Body of pancreas (tissue), 4 donors: ENCODE measurements around the gene FAM228B.

Source experiments
- CTCF ChIP-seq, 7 experiments: fragments of 450-650 bp in 4 of 7; fragments of 200-600 bp in 3 of 7; sonication (generic) in 3 of 7; IDR thresholded peaks; one replicate each; pipeline ENCODE4 v1.5.1; 2016 to 2019; ENCODE audit warnings: antibody characterized with exemption in 7 of 7
- POLR2A ChIP-seq, 3 donors: fragments of 450-650 bp; IDR thresholded peaks; one replicate each; pipeline ENCODE4 v1.6.1; 2016; ENCODE audit warnings: antibody characterized with exemption in 3 of 3, mild to moderate bottlenecking in 2 of 3

- TF ChIP-seq CTCF (IDR thresholded peaks at IDR 0.05) (no peak), POLR2A (IDR thresholded peaks at IDR 0.05) (no peak)
Measured at GRCh38 chr2:24199968-24200590, 76.8 kb downstream of the FAM228B start.
